HG03159 (cell line): ENCODE results near the gene KTN1.

ENCODE experiments used
- ATAC-seq: cut with Tn5 transposase; IDR thresholded peaks from one replicate; pipeline ENCODE4 v1.9.1; 2021; ENCODE audit warnings: mild to moderate bottlenecking, moderate library complexity; ENCODE audit not compliant: unreplicated experiment

The KTN1 gene

DNA sequence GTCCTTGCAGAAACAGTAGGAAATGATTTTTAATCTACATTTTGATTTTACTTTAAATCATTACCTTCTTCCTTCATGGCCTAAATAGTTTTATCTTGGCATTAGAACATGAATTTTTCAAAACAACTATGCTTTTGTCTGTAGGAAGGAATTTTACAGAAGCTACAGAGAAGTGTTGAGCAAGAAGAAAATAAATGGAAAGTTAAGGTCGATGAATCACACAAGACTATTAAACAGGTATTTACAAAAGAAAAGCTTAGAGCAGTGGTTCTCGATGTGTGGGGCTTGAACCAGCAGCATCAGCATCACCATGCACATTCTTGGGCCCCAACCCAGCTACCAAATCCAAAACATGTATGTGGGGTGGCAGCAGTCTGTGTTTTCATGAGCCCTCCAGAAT, 91.6 kb downstream of the KTN1 start:
- no peak for ATAC-seq

- no peak for ATAC-seq
Observed at GRCh38 chr14:55673048-55673447, 93.0 kb downstream of the KTN1 start.

DNA sequence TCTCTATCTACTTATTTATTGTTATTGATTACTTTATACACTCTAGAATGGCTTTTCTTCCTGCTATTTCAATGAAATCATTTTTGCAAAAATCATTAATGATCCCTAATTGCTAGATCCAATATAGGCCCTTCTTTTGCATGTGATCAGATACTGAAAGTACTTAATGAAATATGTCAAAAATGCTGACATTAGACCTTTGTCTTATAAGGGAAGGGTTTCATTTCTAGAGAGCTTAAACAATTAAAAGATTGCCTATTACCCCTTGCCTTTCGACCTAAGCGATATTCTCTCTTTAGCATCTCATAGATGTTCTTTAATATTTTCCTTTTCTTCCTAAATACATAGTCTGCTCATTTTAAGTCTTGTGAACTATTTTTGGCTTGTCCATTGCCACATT, 101.1 kb downstream of the KTN1 start:
- no peak for ATAC-seq

- ATAC-seq = no peak
Observed at GRCh38 chr14:55684956-55685584, 105.1 kb downstream of the KTN1 start.

GRCh38 chr14:55686713-55687112, 106.7 kb downstream of the KTN1 start:
- ATAC-seq = no peak

- no peak for ATAC-seq
Observed at GRCh38 chr14:55688566-55688965, 108.6 kb downstream of the KTN1 start.

- no peak for ATAC-seq
Observed at GRCh38 chr14:55689981-55690871, 110.2 kb downstream of the KTN1 start.

GRCh38 chr14:55691659-55692058, 111.7 kb downstream of the KTN1 start:
- no peak for ATAC-seq

DNA sequence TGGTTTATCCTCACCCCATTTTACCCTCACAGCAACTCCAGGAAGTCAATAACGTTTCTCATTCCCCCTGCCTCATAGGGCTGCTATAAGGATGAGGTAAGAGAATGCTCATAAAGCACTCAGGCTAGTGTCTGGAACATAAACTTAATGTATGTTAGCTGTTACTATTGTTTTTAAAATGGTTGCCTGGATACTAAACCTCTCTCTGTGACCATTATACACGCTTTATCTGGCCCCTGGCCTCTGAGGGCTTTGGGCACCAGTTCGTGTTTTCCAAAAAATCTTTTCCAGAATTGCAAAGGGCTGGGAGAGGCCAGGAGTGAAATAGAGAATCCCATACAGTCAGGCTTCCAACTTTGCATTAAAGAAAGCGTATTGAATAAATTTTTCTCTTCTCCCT, 113.9 kb downstream of the KTN1 start:
- no peak for ATAC-seq

DNA sequence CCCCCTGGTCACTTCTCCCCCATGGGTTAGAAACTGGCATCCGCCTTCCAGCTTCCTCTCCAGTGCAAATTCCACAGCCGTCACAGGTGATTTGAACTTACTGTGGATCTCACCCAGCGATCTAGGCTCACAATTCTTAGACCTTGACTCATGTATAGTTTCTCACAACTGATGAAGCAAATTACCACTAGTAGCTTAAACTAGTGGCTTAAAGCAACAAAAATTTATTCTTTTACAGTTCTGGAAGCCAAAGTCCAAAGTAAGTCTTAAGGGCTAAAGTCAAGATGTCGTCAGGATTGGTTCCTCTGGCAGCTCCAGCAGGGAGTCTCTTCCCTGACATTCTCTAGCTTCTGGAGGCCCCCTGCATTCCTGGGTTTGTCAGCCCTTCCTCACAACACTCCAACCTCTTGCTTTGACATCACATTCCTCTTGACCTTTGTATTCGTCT, 117.4 kb downstream of the KTN1 start:
- no peak for ATAC-seq

DNA sequence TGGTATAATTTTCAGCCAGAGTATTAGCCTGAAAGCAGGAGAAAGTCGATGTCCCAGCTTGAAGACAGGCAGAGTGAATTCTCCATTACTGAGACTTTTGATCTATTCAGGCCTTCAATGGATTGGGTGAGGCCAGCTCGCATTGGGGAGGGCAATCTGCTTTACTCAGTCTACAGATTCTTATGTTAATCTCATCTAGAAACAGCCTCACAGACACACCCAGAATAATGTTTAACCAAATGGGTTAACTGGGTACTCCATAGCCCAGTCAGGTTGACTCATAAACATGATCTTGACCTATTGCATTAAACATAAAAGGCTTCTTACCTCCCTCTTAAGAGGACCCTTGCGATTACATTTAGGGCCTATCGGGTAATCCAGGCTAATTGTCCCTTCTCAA, 118.0 kb downstream of the KTN1 start:
- no peak for ATAC-seq

GRCh38 chr14:55699131-55700057, 119.4 kb downstream of the KTN1 start:
- ATAC-seq = no peak

DNA sequence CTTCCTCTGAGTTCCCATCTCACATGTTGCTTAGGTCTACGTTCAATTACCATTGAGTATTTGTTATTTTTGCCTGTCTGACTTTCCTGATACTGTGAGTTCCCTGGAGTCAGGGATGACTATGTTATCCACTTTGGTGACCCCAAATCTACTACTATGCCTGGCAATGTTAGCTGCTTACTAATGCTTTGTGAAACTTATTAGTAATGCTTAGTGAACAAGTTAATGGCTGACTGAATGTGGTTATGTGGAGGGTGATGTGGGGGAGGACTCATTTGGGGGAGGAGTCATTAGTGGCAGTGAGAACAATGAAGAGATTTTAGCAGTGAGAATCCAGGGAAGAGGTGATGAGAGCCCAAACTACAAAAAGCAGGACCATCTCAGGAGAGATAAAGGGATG, 121.6 kb downstream of the KTN1 start:
- peak; percentile 96 for ATAC-seq

- ATAC-seq = no peak
Observed at GRCh38 chr14:55702511-55702910, 122.5 kb downstream of the KTN1 start.

GRCh38 chr14:55704654-55705053, 124.6 kb downstream of the KTN1 start:
- ATAC-seq = no peak

DNA sequence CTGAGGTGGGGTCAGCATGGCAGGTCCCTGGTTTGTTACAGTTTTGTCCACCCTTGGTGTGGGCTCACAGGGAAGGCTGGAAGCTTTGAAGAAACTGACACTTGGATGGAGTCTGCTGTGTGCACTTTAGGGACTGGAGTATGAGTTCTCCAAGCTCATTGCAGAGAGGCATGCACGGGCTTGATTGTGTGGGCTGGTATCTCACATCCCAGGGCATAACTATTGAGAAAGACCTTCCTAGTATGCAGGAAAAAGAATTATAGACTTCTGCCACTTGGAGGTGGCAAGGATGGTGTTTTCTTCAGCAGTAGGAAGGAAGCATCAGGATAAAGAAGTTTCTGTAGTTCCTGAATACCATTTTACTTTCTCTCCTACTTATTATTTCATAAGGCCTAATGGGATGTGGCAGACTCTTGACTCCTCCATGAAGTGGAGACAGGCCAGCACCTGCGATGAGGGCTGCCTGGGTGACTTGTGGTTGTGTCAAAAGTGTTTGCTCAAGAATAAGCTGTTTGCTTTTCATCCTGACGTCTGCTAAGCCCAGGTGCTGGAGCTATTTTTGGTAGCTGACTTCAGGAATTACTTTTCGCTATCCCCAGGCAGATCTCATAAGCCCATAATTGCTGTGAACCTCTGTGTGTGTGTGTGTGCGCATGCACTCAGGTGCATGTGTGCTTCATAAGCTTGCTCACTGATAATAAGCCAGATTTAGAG, 125.8 kb downstream of the KTN1 start:
- no peak for ATAC-seq

GRCh38 chr14:55706365-55706684, 126.3 kb downstream of the KTN1 start:
- no peak for ATAC-seq

GRCh38 chr14:55706893-55707292, 126.9 kb downstream of the KTN1 start:
- no peak for ATAC-seq

DNA sequence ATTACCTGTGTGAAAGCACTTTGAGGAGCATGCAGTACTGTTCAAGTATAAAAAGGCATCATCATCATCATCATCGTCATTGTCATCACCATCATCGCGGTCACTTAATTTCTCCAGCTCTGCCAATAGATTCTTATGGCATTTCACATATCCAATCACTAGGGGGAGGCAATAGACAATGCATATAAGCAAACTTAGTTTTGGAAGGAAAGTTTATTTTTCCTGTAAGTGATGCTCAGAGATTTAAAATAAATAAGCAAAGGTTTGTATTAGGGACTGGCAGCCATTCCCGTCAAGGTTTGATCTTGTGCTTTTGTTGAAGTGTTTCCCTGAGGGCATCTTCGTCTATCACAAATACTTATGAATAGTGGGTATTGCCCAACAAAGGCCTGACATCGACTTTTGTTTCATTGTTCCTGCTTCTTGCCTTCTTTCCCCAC, 127.4 kb downstream of the KTN1 start:
- ATAC-seq = no peak

- ATAC-seq = no peak
Observed at GRCh38 chr14:55710506-55711041, 130.6 kb downstream of the KTN1 start.
